Measurements from ENCODE around the gene RTL10. TPM values are rescaled to one million over a fixed set of nuclear protein-coding genes. Genes with fewer than 3 reads are reported as not detected.

The RTL10 gene
- total and polyA plus RNA-seq, 2 of the 13 experiments (the other 11 are each of a cell fraction or from before 2014, with no cell fraction given): 14.1 to 15.8 TPM

- Histone ChIP-seq H3K9me3 (ENCODE audit: low read length) (no peaks in the 10 kb centered on the region), H3K27ac (ENCODE audit: extremely low read length, insufficient read depth, low read length) (no peak overlapping the region), H2AFZ (ENCODE audit: low read length) (no peak overlapping the region), H3K4me3 (replicated peaks in 1 of 3; ENCODE audit: insufficient read depth in 1 of 3, low read depth in 2 of 3, low read length in 3 of 3) (no peak overlapping the region), H3K4me1 (ENCODE audit: insufficient read depth, low read length) (peaks cover 48% of the 10 kb centered on the region), H3K27me3 (ENCODE audit: control insufficient read depth in 1 of 2, insufficient read depth in 2 of 2, low read length in 2 of 2) (no peaks in the 10 kb centered on the region), H3K79me2 (ENCODE audit: insufficient read depth, low read length) (no peaks in the 10 kb centered on the region), H4K20me1 (ENCODE audit: insufficient read depth, low read length) (no peaks in the 10 kb centered on the region), H3K9ac (ENCODE audit: insufficient read depth, low read depth, low read length) (no peak overlapping the region), H3K4me2 (ENCODE audit: low read depth, low read length) (no peak overlapping the region), H3K36me3 (replicated peaks in 1 of 2; ENCODE audit: control insufficient read depth in 1 of 2, insufficient read depth in 2 of 2, low read length in 2 of 2) (no peaks in the 10 kb centered on the region)
- no peak for ATAC-seq
- CTCF ChIA-PET (ENCODE audit: low intra/inter-chr PET ratio, low total read pairs): no interaction called here
- no peak for TF ChIP-seq ZNF382 (CRISPR knock-in tag; IDR thresholded peaks at IDR 0.05; ENCODE audit: borderline replicate concordance)
- no peak for TF ChIP-seq SAP130 (CRISPR knock-in tag; IDR thresholded peaks at IDR 0.05; ENCODE audit: low read depth)
- TF ChIP-seq ZNF703 (CRISPR knock-in tag; IDR thresholded peaks at IDR 0.05; ENCODE audit: borderline replicate concordance): no peak
- no peak for TF ChIP-seq DPF2 (CRISPR knock-in tag; IDR thresholded peaks at IDR 0.05; ENCODE audit: borderline replicate concordance, low read depth)
- TF ChIP-seq MED13 (CRISPR knock-in tag; IDR thresholded peaks at IDR 0.05): no peak
- TF ChIP-seq BATF2 (CRISPR knock-in tag; IDR thresholded peaks at IDR 0.05): no peak
- no peak for TF ChIP-seq TCF7L2 (IDR thresholded peaks at IDR 0.05; ENCODE audit: low read depth, low read length)
- no peak for TF ChIP-seq TP53 (CRISPR knock-in tag; conservative IDR thresholded peaks at IDR 0.05)
- no peak for TF ChIP-seq ZNF512B (CRISPR knock-in tag; IDR thresholded peaks at IDR 0.05; ENCODE audit: borderline replicate concordance)
- TF ChIP-seq ZNF547 (CRISPR knock-in tag; IDR thresholded peaks at IDR 0.05): no peak
- TF ChIP-seq, protein P1, sequence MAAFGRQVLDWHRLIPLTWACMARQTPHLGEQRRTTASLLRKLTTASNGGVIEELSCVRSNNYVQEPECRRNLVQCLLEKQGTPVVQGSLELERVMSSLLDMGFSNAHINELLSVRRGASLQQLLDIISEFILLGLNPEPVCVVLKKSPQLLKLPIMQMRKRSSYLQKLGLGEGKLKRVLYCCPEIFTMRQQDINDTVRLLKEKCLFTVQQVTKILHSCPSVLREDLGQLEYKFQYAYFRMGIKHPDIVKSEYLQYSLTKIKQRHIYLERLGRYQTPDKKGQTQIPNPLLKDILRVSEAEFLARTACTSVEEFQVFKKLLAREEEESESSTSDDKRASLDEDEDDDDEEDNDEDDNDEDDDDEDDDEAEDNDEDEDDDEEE (CRISPR knock-in tag; IDR thresholded peaks at IDR 0.05): no peak
- TF ChIP-seq RFX3 (CRISPR knock-in tag; IDR thresholded peaks at IDR 0.05): no peak
- no peak for TF ChIP-seq TARDBP (CRISPR knock-in tag; IDR thresholded peaks at IDR 0.05)
- TF ChIP-seq, protein P2, sequence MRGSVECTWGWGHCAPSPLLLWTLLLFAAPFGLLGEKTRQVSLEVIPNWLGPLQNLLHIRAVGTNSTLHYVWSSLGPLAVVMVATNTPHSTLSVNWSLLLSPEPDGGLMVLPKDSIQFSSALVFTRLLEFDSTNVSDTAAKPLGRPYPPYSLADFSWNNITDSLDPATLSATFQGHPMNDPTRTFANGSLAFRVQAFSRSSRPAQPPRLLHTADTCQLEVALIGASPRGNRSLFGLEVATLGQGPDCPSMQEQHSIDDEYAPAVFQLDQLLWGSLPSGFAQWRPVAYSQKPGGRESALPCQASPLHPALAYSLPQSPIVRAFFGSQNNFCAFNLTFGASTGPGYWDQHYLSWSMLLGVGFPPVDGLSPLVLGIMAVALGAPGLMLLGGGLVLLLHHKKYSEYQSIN (CRISPR knock-in tag; IDR thresholded peaks at IDR 0.05; ENCODE audit: borderline replicate concordance): no peak
- TF ChIP-seq HES4 (CRISPR knock-in tag; IDR thresholded peaks at IDR 0.05; ENCODE audit: borderline replicate concordance): no peak
- TF ChIP-seq TRIM24 (CRISPR knock-in tag; IDR thresholded peaks at IDR 0.05): no peak
- 55% methylated on average over 10 of the region's 10 CpGs for WGBS (ENCODE audit: low lambda C conversion rate)
- no peak for DNase-seq (ENCODE audit: low spot score)
- intact Hi-C loops (cut with micrococcal nuclease; ENCODE audit: unreplicated experiment) (no loop called here), in situ Hi-C loops (cut with HindIII; ENCODE audit: extremely low pct_ligation_motif_present, low pct_unique_long_range_greater_than_20kb) (no loop called here)
- FAIRE-seq: no peak
- POLR2A ChIA-PET: interaction anchor here (1.1 kb wide), 1 partner anchor 28 kb away, joined by 3 read pairs; no protein-coding TSS in a partner anchor
- BruUV-seq (replicated peaks): no TSS peak
Measured at GRCh38 chr22:19827341-19828034, 27.2 kb downstream of the RTL10 start.

Data from HepG2 (cell line).